Right renal cortex interstitium (tissue), 3 donors: ENCODE measurements around the gene AMPD2. TPM values are rescaled to one million over a fixed set of nuclear protein-coding genes. Genes with fewer than 3 reads are reported as not detected.
A peak's percentile ranks its signal among the peaks of the same experiment; 100 is the strongest.

Source experiments
- DNase-seq, 3 donors: peaks; one replicate each; pipeline ENCODE4 v3.0.0-alpha.2; 2013; ENCODE audit warnings: low read depth in 3 of 3, low spot score in 2 of 3
- polyA plus RNA-seq, 3 donors: library from polyadenylated mRNA; unstranded; fragments of 120-200 nt; gene quantifications; one replicate each; pipeline ENCODE4 v1.2.1, GENCODE V29; 2013; ENCODE audit not compliant: insufficient read length in 3 of 3

The AMPD2 gene
- polyA plus RNA-seq, 3 donors, result 39.9 to 44.7 (median 40.8) TPM

- DNase-seq, result no peak
These were observed 3.8 kb upstream of the AMPD2 start for GRCh38 chr1:109615879-109616278.

DNA sequence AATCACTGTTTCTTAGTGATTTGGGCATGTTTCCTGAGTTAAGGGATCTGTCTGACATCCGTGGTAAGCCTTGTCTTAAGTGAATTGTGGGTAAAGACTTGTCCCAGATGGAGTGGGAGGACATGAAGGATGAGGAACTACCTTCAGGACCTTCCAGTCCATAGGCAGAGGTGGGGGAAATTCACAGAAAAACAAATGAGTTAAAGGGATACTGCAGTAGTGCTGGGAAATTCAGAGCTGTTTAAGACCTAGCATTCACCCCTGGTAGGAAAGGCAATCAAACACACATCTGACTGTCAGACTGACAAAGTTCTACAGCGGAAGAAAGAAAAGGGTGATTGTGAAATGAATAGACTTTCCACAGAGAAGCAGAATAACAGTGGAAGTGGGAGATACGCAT, 3.2 kb upstream of the AMPD2 start:
- DNase-seq, result no peak

DNA sequence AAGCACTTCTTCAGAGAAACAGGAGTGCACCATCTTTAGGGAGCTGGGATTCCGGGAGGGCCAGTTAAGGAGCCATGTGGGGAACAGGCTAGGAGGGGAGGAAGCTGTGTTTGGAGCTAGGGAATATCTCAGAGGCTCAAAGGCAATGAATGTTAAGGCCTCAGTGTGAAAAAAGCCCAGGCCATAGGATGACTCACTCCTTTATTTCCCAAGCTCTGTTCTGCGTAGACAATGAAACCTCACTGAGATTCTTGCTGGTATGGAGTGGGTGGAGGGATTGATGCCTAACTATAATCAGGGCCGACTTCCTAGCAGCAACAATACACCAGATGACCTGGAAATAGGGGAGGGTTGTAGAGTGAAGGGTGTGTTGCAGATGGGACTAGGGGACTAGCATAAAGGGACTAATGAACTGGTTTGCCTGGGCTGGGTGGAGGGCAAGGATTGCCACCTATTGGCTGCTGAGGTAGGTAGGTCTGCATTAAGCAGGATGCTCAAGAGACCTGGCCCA, 2.3 kb upstream of the AMPD2 start:
- DNase-seq, result no peak

- no peak for DNase-seq
These were observed 719 bp upstream of the AMPD2 start for GRCh38 chr1:109618661-109619575.

GRCh38 chr1:109620401-109620791, 759 bp downstream of the AMPD2 start:
- no peak for DNase-seq

GRCh38 chr1:109620841-109621286, 1.2 kb downstream of the AMPD2 start:
- DNase-seq, result peak in 2 of 3 donors; percentile 84 to 88

DNA sequence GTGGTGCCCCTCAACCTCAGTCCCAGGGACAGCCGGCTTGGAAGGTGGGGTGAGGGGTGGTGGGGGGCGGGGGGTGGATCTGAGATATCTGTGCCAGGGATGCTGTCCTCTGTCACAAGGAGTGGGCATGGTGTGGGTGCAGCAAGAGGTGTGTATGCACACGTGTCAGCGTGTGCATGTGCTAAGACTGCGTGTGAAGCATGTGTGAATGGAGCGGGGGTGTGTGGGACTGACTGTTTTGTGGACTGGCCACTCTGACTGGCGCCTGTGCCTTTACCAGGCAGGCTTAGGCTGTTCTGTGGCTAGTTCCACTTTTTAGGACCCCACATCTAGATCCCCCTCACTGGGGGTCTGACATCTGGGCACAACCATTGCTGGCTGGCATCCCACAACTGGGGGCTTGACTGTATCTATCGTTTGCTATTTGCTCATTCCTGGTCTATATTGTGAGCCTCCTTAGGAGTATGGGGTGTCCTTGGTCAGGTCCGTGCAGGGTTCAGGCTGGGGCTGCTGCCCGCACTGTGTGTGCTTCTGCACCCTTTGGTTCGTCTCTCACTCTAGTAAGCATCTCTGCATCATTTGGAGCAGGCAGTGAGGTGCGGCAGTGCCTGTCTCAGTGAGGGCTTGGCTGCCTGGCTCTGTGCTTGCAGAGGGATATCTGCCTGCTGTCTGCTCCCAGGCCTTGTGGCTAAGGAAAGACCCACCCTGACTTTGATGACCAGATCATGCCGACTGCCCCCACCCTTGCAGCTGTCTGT, 1.9 kb downstream of the AMPD2 start:
- DNase-seq, result no peak

- no peak for DNase-seq
These were observed 2.7 kb downstream of the AMPD2 start for GRCh38 chr1:109622137-109622892.

DNA sequence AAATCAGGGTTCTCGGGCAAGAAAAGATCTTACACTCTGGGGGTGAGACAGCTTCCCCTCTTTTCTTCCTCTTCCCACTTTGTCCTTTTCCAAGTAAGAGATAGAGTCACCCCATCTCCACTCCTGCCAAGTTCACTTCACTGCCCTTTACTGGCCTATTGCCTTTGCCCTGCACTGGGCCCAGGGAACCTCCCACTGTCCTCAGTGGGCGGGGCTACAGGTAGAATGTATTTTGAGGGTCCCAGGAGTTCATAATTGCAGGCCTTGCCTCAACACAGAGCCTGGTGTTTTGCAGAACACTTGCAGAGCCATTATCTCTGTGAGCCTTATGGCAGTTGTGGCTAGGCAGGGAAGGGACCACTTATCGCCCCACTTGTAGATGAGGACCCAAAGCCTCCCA, 3.3 kb downstream of the AMPD2 start:
- no peak for DNase-seq

DNA sequence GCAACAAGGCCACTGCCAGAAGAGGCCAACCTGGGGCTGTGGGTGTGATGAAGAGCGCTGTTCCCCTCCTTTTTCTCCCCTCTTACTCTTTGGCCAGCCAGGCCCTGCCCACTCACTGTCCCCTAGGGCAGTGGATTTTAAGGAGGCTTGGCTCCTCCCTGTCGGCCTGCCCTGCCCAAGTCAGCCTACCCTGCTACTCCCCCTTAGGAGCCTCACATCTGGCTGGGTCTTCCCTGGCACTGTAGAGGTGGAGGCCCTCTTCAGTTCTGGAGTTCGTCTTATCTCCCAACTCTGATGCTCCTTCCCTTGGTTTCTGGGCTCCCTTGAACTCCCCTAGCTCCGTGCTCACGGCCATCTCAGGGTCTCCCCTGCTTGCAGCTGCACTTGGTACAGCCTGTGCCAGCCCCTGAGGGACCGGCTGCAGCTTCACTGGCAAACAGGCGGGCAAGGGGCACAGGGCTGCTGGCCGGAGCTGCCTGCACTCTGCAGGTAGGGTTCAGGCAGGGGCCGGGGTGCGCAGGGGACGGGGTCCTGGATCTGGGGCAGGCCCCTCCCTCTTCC, 4.0 kb downstream of the AMPD2 start:
- no peak for DNase-seq

DNA sequence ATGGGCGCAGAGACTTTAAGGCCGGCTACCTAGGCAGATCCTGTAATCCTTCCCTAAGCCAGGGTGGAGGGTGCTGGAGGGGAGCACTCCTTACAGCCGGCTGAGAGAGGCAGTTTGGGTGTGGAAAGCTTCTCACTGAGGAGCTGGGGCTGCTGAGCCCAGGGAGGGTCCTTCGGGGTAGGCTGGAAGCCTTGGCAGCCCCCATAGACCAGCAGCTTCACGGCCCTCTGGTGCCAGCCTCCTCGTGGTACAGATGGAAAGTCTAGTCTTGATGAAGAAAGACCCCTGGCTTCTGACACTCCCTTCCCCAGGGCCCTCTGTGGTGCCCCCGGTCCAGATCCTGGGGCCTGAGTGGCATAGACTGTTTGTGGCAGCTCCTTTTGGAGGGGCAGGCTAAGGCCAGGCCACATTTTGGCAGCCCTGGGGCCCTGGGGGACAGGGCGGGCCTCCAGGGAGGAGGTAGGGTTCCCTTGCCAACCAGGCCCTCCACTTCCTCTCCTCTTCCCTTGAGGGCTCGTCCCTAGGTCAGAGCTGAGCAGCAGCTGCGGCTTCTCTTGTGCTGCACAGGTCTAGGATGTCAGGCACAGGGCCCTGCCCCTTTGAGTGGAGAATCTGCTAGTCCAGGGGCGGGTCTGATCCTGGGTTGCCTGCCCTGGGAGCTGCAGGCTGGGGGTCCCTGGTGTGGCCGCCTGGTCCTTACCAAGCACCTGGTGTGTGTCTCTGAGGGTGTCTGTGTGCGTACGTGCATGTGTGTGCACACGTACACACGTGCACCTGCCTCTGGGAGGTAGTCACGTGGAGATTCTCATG, 4.8 kb downstream of the AMPD2 start:
- DNase-seq, result no peak

DNA sequence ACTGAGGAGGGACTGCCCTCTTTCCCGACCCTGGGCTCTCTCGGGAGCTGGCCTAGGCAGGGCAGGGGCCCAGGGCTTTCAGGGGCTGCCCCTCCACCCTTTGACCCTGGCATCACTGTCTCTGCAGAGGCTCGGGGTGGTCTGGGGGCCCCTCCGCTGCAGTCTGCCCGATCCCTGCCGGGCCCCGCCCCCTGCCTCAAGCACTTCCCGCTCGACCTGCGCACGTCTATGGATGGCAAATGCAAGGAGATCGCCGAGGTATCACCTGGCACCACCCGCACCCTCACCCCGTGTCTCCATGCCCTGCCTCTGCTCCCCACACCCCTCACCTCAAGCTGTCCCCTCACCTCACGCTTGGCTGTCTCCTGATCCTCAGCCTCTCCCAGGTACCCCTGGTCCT, 5.5 kb downstream of the AMPD2 start:
- DNase-seq, result no peak

GRCh38 chr1:109625601-109626560, 6.2 kb downstream of the AMPD2 start:
- no peak for DNase-seq

- DNase-seq, result no peak
These were observed 7.2 kb downstream of the AMPD2 start for GRCh38 chr1:109626682-109627408.

GRCh38 chr1:109627692-109628399, 8.2 kb downstream of the AMPD2 start:
- no peak for DNase-seq

DNA sequence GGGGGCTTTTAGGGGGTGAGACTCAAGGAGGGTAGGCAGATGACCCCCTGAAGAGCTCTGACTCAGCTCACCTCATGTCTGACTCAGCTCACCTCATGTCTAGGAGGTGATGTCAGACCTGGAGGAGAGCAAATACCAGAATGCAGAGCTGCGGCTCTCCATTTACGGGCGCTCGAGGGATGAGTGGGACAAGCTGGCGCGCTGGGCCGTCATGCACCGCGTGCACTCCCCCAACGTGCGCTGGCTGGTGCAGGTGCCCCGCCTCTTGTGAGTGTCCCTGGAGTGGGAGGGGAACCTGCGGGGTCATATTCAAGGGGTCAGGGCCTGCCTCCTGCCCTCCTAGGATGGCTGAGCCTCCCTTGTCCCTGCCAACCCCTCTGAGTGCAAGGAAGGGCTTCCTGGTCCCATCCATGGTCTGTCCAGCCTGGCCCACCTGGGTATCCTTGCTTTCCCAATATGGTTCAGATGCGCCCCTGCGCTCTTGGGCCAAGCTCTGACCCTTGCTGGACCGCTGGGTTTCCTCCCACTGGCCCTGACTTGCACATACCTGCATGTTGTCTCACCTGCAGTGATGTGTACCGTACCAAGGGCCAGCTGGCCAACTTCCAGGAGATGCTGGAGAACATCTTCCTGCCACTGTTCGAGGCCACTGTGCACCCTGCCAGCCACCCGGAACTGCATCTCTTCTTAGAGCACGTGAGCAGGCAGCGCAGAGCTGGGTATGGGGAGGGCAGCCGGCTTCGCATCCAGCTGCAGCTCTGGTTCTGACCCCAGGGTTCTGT, 9.1 kb downstream of the AMPD2 start:
- no peak for DNase-seq
